ENCODE measurements around the gene TDRD1. TPM values are rescaled to one million over a fixed set of nuclear protein-coding genes. Genes with fewer than 3 reads are reported as not detected.

Gene TDRD1
- total RNA-seq, 1 experiment from 2014 or later, result not detected

DNA sequence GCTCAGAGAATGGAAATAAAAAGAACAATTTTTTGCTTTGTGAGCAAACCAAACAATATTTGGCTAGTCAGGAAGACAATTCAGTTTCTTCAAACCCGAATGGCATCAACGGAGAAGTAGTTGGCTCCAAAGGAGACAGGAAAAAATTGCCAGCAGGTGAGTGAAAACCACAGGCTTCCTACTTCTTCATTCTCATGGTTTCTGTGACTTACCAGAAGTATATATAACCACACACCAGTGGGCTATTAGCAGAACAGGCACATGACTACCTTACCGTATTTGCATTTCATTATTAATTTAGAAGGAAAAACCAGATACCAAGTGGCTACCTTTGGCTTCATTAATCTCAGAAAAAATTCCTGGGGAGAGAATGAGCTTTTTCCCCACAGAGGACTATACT lies 8.8 kb downstream of the TDRD1 start:
- Histone ChIP-seq H2AFZ (ENCODE audit: low read depth, low read length, poor library complexity, severe bottlenecking) (no peak overlapping the region), H3K9me2 (ENCODE audit: insufficient read depth) (no peaks in the 10 kb centered on the region), H3K79me2 (ENCODE audit: insufficient read depth, low read length) (no peaks in the 10 kb centered on the region), H3K9me3 (ENCODE audit: control insufficient read depth in 1 of 2, insufficient read depth in 1 of 2, low read depth in 1 of 2, low read length in 2 of 2) (no peaks in the 10 kb centered on the region), H4K20me1 (ENCODE audit: insufficient read depth) (no peaks in the 10 kb centered on the region), H3K4me1 (ENCODE audit: control insufficient read depth in 1 of 2, insufficient read depth in 2 of 2, low read length in 2 of 2) (no peaks in the 10 kb centered on the region), H3K4me3 (replicated peaks in 1 of 2; ENCODE audit: low read depth in 1 of 2, low read length in 2 of 2) (no peak overlapping the region), H3K27me3 (ENCODE audit: insufficient read depth, low read length) (no peaks in the 10 kb centered on the region), H3K9ac (ENCODE audit: low read length) (no peak overlapping the region), H3K4me2 (ENCODE audit: low read length) (no peak overlapping the region), H3K27ac (ENCODE audit: low read depth, low read length) (no peak overlapping the region), H3K36me3 (ENCODE audit: control insufficient read depth in 1 of 2, insufficient read depth in 2 of 2, low read length in 2 of 2) (no peaks in the 10 kb centered on the region)
- ATAC-seq, result no peak
- RAD21 ChIA-PET (ENCODE audit: low non-redundant PET in 1 of 2, low total read pairs in 2 of 2, uncharacterized antibody in 2 of 2, unreplicated experiment in 2 of 2), result no interaction called here
- POLR2A ChIA-PET, result interaction anchor here (1.3 kb wide), 1 partner anchor 9 kb away, joined by 4 read pairs; the partner anchor contains the start of gene TDRD1
- DNase-seq (ENCODE audit: low read depth, low spot score), result no peak
- BruUV-seq (replicated peaks), result no TSS peak
- CTCF ChIA-PET, result no interaction called here
- TF ChIP-seq EGR1 (IDR thresholded peaks at IDR 0.05; ENCODE audit: low read depth), result no peak
- no peak for TF ChIP-seq TCF7L2 (IDR thresholded peaks at IDR 0.05; ENCODE audit: borderline replicate concordance, extremely low read depth, insufficient read depth, insufficient read length)
- TF ChIP-seq MAX (IDR thresholded peaks at IDR 0.05), result no peak
- no peak for TF ChIP-seq FOSL1 (IDR thresholded peaks at IDR 0.05; ENCODE audit: low read depth)
- TF ChIP-seq, protein P1, sequence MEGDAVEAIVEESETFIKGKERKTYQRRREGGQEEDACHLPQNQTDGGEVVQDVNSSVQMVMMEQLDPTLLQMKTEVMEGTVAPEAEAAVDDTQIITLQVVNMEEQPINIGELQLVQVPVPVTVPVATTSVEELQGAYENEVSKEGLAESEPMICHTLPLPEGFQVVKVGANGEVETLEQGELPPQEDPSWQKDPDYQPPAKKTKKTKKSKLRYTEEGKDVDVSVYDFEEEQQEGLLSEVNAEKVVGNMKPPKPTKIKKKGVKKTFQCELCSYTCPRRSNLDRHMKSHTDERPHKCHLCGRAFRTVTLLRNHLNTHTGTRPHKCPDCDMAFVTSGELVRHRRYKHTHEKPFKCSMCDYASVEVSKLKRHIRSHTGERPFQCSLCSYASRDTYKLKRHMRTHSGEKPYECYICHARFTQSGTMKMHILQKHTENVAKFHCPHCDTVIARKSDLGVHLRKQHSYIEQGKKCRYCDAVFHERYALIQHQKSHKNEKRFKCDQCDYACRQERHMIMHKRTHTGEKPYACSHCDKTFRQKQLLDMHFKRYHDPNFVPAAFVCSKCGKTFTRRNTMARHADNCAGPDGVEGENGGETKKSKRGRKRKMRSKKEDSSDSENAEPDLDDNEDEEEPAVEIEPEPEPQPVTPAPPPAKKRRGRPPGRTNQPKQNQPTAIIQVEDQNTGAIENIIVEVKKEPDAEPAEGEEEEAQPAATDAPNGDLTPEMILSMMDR (IDR thresholded peaks at IDR 0.05 in 2 of 3, conservative IDR thresholded peaks at IDR 0.05 in 1 of 3; ENCODE audit: borderline replicate concordance in 1 of 3, insufficient read depth in 1 of 3, low read depth in 2 of 3, low read length in 2 of 3), result no peak
- intact Hi-C loops (cut with micrococcal nuclease), result no loop called here

- no peak for ATAC-seq
- ChIA-PET CTCF (no interaction called here), POLR2A (interaction anchor here (1.3 kb wide), 2 partner anchors 10 to 14 kb away, joined by 3 to 4 read pairs; partner anchors contain the start of genes CCDC186 and TDRD1), RAD21 (ENCODE audit: low non-redundant PET in 1 of 2, low total read pairs in 2 of 2, uncharacterized antibody in 2 of 2, unreplicated experiment in 2 of 2) (no interaction called here)
- no peaks in the 10 kb centered on the region for H3K36me3 ChIP-seq (ENCODE audit: control insufficient read depth in 1 of 2, insufficient read depth in 2 of 2, low read length in 2 of 2)
- H3K79me2 ChIP-seq (ENCODE audit: insufficient read depth, low read length), result no peaks in the 10 kb centered on the region
- no peak overlapping the region for H2AFZ ChIP-seq (ENCODE audit: low read depth, low read length, poor library complexity, severe bottlenecking)
- H3K4me3 ChIP-seq (replicated peaks in 1 of 2; ENCODE audit: low read depth in 1 of 2, low read length in 2 of 2), result no peak overlapping the region
- H3K9ac ChIP-seq (ENCODE audit: low read length), result no peak overlapping the region
- H3K4me2 ChIP-seq (ENCODE audit: low read length), result no peak overlapping the region
- no TSS peak for BruUV-seq (replicated peaks)
- no peaks in the 10 kb centered on the region for H3K4me1 ChIP-seq (ENCODE audit: control insufficient read depth in 1 of 2, insufficient read depth in 2 of 2, low read length in 2 of 2)
- no peak for DNase-seq (ENCODE audit: low read depth, low spot score)
- no peaks in the 10 kb centered on the region for H3K27me3 ChIP-seq (ENCODE audit: insufficient read depth, low read length)
- TF ChIP-seq JUND (IDR thresholded peaks at IDR 0.05) (no peak), ZNF274 (IDR thresholded peaks at IDR 0.05; ENCODE audit: low read depth, low read length) (no peak), CBX3 (IDR thresholded peaks at IDR 0.05; ENCODE audit: low read depth) (no peak), ZFX (IDR thresholded peaks at IDR 0.05) (no peak), ELF1 (IDR thresholded peaks at IDR 0.05; ENCODE audit: borderline replicate concordance, low read depth) (no peak), POLR2A (IDR thresholded peaks at IDR 0.05; ENCODE audit: borderline replicate concordance, extremely low read depth, insufficient read depth, insufficient read length) (no peak), EGR1 (IDR thresholded peaks at IDR 0.05; ENCODE audit: low read depth) (no peak)
- TF ChIP-seq, protein P2, sequence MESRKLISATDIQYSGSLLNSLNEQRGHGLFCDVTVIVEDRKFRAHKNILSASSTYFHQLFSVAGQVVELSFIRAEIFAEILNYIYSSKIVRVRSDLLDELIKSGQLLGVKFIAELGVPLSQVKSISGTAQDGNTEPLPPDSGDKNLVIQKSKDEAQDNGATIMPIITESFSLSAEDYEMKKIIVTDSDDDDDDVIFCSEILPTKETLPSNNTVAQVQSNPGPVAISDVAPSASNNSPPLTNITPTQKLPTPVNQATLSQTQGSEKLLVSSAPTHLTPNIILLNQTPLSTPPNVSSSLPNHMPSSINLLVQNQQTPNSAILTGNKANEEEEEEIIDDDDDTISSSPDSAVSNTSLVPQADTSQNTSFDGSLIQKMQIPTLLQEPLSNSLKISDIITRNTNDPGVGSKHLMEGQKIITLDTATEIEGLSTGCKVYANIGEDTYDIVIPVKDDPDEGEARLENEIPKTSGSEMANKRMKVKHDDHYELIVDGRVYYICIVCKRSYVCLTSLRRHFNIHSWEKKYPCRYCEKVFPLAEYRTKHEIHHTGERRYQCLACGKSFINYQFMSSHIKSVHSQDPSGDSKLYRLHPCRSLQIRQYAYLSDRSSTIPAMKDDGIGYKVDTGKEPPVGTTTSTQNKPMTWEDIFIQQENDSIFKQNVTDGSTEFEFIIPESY (IDR thresholded peaks at IDR 0.05; ENCODE audit: extremely low read depth, insufficient replicate concordance, low read length), result no peak
- TF ChIP-seq, protein P1 (IDR thresholded peaks at IDR 0.05 in 2 of 3, conservative IDR thresholded peaks at IDR 0.05 in 1 of 3; ENCODE audit: borderline replicate concordance in 1 of 3, insufficient read depth in 1 of 3, low read depth in 2 of 3, low read length in 2 of 3), result no peak
- no peak overlapping the region for H3K27ac ChIP-seq (ENCODE audit: low read depth, low read length)
- H3K9me2 ChIP-seq (ENCODE audit: insufficient read depth), result no peaks in the 10 kb centered on the region
- no peaks in the 10 kb centered on the region for H4K20me1 ChIP-seq (ENCODE audit: insufficient read depth)
- H3K9me3 ChIP-seq (ENCODE audit: control insufficient read depth in 1 of 2, insufficient read depth in 1 of 2, low read depth in 1 of 2, low read length in 2 of 2), result no peaks in the 10 kb centered on the region
- intact Hi-C loops (cut with micrococcal nuclease), result no loop called here
Measured at GRCh38 chr10:114188900-114189299, 9.7 kb downstream of the TDRD1 start.

All from HCT116 (cell line).